RKO (cell line): ENCODE measurements around the gene CNPY4.

Experiments
- DNase-seq: peaks from one replicate; pipeline ENCODE4 v3.0.0-alpha.2; 2016; ENCODE audit warnings: low spot score

The CNPY4 gene

GRCh38 chr7:100148559-100149328 is 29.3 kb downstream of the CNPY4 start, which contains the start of gene LAMTOR4:
TSS of gene LAMTOR4 (plus strand) at chr7:100148918. CDS start at chr7:100148973, 55 bp downstream.
- DNase-seq: peak; percentile 100

- DNase-seq: no peak
Observed at GRCh38 chr7:100152404-100152803, 33.0 kb downstream of the CNPY4 start.

GRCh38 chr7:100152937-100153666 is 33.7 kb downstream of the CNPY4 start:
- no peak for DNase-seq

DNA sequence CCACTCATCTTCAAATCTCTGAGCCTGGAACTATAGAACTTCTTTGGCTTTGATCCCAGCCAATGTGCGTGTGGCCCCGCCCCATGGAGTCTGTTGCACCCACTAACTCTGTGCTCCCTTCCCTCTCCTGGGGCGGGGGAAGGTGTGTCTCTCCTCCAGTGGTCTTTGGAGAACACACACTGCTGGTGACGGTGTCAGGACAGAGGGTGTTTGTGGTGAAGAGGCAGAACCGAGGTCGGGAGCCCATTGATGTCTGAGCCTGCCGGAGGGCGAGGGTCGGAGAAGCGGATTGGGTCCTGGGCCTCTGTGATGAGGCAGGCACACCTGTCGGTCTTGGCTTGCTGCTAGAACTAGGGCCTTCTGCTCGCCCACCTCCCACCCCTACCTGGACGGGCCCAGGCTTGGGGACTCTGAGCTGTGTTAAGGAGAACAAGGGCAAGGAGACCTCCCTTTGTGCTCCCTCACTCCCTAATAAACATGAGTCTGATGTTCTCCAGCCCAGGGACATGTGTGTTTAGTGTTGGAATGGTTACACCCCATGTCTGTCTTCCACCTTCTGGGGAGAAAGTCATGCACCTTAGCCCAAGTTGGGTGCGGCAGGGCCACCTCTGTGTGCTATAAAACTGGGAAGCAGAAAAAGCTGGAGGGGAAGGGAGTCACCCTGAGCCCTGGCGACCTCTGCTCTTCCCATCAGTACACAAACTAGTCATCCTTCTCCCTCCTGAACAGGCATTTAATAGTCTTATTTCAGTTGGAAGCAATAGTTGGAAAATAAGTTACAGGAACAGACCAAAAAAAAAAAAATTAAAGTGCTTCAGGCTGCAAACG is 34.5 kb downstream of the CNPY4 start:
- no peak for DNase-seq

DNA sequence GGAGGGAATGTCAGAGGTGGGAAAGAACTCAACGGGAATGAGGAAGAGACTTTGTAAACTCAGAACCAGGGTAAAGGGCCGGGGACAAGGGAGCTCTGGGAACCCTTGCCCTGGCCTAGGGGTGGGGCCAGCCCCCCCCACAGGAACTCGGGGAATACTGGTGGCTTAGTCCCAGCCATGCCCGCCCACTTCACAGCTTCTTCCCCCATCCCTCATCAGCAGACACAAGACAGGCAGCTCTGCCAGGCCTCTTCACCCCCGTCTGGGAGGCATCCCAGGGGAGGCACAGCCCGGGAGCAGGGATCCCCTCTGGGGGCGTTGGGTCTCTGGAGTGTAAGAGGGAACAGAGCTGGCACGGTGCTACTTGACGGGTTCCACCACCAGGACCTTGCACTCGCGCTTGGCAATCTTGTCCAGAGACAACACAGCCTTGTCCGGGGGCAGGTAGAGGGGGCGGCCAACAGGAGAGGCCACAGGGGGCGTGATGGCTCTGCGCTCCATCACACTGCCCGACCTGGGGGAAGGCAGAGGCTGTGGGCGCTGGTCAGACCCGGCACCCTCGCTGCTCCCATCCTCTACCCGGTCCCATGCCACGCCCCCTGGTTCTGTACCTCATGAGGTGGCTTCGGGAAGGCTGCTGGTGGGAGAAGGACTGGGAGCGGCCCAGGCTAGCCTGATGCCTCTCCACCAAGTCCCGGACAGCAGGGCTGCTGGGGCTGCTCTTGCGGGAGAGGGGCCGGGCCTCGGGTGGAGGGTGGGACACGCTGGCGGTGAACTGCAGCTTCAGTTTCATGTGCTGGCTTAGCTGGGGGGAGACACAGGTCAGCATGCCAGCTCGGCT is 35.4 kb downstream of the CNPY4 start:
- no peak for DNase-seq

DNA sequence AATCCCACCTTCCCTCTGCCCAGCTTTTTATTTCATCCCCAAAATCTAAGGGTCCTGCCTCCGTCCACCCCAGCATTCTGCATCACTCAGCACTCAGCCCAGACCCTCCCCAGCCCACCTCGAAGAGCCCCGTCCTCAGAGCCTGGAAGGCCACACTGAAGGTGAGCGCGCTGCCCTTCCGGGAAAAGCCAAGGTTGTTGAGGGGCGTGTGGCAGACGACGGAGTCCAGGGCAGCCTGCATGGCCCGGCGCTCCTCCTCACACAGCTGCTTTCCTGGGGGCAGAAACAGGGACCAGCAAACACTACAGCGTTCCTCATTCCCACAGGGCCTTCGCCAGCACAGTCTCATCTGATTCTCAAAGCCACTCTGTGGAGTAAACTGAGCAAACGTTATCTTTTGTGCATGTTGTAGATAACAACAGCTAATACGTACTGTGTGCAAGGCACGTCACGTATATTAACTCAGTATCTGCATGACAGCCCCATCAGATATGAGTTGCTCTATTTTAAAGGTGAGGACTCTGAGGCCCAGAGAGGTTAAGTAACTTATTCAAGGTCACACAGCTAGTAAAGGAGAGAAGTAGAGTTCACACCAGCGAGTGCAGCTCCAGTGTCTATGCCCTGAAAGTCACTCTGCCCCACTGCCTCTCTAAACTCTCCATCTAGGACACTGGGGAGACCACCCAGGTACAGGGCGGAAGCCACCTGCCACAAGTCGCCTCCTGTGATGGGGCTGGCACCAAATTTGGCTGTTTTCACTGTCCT is 36.3 kb downstream of the CNPY4 start:
- no peak for DNase-seq

DNA sequence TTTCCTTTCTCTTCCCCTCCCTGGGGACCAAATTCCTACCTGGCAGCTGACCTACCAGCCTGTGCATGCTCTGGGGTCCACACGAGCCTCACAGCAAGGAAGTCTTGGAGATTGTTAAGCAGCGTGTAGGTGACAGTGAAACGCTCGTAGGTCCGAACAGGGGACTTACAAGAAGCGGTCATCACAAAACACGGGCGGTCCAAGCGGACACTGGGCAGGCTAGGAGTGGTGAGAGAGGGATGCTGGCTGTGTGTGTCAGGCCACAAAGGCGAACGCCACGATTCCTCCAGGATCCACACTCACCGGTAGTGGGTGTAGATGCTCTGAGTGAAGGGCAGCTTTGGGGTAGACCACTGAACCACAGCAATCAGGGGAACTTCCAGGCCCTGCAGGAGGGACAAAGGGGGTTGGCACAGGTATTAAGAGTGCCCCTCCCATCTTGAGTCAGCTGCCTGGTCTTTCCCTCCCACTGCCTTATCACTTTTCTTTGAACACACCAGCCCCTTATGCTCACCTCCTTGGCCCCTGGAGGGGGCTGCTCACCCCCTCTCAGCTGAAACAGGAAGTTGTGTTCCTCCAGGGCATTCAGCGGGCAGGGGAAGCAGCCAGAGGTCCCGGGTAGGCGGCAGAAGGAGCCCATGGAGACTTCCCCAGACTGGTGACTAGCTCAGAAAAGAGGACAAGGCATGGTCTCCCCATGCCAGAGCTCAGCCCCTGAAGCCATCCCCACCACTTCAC is 37.1 kb downstream of the CNPY4 start:
- DNase-seq: no peak

DNA sequence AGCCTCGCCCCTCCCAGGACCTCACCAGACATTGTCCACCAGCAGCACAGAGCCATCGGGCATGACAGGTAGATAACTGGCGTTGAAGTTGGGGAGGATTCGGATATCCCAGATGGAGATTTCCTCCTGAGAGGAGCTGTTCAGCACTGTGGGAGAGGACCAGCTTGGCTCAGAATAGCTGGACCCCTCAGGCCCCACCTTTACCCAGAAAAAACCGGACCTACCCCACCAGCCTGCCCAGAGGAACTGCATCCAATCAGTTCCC is 37.6 kb downstream of the CNPY4 start:
- no peak for DNase-seq

DNA sequence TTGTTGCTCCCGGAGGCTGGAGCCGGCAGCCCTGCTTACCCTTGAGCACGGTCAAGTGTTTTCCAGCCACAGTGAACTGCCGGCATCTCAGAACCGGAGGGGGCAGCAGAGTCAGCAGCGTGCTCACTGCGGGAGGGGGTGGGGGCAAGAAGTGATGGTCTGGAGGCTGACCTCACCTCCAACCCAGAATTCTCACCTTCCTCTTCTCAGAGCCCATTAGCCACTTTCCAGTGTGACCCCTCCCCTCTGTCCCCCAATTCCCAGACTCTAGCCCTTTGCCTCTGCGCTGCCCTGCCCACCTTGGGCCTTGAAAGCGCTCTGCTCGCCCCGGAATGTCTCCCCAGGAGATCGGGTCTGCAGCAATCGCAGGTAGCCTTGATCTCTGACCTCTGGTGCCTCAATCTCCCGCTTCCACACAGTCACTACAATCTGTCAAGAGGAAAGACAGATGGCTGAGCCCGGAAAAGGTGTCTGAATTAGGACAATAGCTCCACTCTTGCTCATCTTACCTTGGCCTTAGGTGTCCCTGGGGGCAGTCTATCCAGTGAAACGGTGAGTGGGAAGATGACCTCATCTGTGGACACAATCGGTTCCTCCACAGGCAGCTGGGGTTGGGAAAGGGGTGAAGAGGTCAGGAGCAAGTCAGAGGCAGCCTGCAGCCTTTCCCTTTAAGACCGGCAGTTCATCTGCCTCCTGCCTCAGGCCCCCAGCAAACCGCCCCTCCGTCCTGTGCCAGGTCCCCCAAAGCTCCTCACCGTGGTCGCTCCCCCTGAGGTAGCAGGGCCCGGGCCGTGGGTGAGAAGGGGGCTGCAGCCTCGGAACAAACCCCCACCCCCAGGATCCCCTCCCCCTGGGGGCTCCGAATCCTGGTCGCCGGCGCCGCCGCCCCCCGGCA is 38.1 kb downstream of the CNPY4 start:
- DNase-seq: peak; percentile 84

DNA sequence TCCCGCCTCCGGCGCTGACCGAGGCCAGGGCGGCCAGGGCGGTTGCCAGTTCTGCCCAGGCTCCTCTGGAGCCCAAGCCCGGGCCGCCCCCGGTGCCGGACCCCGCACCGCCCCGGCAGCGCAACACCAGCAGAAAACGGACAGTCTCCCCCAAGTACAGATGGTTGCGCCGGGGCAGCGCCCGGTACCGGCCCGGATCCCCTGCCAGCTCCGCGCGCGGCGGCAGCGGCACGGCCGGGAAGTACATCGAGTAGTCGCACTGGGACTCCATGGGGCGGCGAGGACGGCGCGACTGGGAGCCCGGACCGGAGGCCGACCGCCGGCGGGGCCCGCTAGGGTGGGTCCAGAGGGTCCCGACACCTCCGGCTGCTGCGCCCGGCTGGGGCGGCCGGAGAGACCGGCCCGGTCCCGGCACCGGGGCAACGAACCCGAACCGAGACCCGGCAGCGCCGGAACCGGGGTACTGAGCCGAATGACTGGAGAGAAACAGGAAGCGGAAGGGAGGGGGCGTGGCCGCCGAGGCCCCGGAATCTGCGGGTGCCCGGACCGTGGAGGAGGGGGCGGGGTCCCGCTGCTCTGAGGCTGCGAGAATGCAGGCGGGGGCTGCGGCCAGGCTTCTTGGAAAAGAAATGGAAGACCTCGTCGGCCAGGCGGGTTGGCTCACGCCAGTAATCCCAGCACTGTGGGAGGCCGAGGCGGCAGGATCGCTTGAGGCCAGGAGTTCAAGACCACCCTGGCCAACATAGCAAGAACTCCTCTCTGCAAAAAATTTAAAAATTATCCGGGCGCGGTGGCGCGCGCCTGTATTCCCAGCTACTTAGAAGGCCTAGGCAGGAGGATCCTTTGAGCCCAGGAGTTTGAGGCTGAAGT is 39.0 kb downstream of the CNPY4 start, which contains the start of gene TRAPPC14:
TRAPPC14 (minus strand) TSS at position 495 of the 870 bp plus-strand sequence; CDS start at position 271, 224 bp downstream.
- DNase-seq: peak; percentile 92

DNA sequence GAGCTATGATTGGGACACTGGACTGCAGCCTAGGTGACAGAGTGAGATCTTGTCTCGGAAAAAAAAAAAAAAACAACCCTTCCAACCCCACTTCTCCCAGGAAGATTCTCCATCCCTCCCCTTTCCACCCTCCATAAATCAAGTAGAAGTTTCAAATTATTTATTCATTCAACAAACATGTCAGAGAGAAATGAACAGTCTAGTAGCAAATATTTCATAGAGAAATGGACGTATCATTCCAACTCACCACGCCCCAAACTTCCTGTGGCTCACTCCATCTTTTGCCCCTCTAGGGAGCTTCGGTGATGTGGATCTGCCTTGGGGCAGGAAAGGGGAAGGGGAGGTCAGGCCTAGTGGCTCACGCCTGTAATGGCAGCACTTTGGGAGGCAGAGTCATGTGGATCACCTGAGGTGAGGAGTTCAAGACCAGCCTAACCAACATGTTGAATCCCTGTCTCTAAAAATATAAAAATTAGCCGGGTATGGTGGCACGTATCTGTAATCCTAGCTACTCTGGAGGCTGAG is 39.7 kb downstream of the CNPY4 start:
- peak; percentile 48 for DNase-seq

- no peak for DNase-seq
Observed at GRCh38 chr7:100160067-100160466, 40.6 kb downstream of the CNPY4 start.

GRCh38 chr7:100163006-100163531 is 43.6 kb downstream of the CNPY4 start:
- DNase-seq: no peak

- no peak for DNase-seq
Observed at GRCh38 chr7:100163871-100164270, 44.4 kb downstream of the CNPY4 start.

GRCh38 chr7:100166317-100166940 is 47.0 kb downstream of the CNPY4 start:
- DNase-seq: no peak

- no peak for DNase-seq
Observed at GRCh38 chr7:100166970-100167911, 47.8 kb downstream of the CNPY4 start.
